Measurements from ENCODE around the gene SMIM1. TPM values are rescaled to one million over a fixed set of nuclear protein-coding genes. Genes with fewer than 3 reads are reported as not detected.

The SMIM1 gene
- total RNA-seq, 2 experiments from 2014 or later, result 0.99 to 1.7 TPM

DNA sequence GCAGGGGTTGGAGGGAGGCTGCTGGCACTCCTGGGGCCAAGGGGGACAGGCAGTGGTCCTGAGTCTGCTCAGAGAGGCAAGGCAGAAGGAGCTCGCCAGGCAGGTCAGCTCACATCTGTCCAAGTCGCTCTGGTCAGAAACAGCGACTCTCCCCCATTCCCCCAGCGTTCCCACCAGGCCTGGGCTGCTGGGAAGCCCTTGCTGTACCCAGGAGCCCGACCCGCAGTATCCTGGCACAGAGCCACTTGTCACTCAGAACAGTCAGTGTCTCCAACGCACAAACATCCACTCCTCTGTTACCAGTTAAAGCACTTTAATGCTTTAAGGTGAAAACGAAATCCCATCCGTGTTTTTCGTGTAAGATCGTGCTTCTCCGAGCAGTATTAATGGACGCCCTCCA, 36.9 kb upstream of the SMIM1 start:
- ChIA-PET CTCF (interaction anchor here (0.6 to 1.6 kb wide), 2 partner anchors 11 to 16 kb away, joined by 3 to 5 read pairs; no protein-coding TSS in a partner anchor), POLR2A (no interaction called here)

DNA sequence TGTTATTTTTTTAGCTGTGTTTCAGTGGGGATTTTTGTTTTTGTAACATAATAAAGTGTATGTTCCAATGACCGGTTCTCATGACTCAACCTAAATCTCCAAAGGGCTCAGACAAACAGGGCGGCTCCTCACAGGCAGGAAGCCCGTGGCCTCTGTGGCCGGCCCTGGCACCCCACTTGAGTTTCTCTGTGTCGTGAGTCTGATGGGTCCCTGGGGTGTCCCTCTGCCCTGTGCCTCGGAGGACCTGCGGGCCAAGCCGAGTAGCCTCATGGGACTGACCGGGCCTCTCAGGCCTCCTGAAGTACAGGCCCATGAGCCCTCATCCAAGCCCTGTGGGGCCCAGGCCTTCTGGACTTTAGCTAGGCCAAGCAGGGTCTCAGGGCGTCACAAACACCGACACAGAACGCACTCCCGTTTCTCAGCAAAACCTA, 36.4 kb upstream of the SMIM1 start:
- POLR2A ChIA-PET, result no interaction called here
- CTCF ChIA-PET, result interaction anchor here (0.6 to 1.6 kb wide), 2 partner anchors 12 to 16 kb away, joined by 3 to 5 read pairs; no protein-coding TSS in a partner anchor

DNA sequence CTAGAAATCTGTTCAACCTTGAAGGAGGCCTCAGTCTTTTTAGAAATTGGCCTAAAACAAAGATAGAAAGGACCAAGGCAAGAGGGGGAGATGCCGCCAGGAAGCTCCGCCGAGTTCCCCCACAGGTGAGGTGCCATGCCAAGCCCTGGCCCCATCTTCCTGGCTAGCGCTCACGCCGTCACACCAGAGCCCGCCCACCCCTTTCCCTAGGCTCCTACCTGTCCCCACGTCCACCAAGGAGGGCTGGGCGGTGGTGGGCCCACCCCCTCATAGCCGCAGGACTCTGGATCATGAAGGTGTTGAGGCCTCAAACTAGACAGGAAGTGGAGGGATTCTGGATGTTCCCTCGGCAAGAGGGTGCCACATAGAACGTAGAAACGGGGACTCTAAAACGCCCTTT, 35.8 kb upstream of the SMIM1 start:
- ChIA-PET POLR2A (no interaction called here), CTCF (interaction anchor here (1.6 kb wide), 1 partner anchor 12 kb away, joined by 5 read pairs; no protein-coding TSS in a partner anchor)

DNA sequence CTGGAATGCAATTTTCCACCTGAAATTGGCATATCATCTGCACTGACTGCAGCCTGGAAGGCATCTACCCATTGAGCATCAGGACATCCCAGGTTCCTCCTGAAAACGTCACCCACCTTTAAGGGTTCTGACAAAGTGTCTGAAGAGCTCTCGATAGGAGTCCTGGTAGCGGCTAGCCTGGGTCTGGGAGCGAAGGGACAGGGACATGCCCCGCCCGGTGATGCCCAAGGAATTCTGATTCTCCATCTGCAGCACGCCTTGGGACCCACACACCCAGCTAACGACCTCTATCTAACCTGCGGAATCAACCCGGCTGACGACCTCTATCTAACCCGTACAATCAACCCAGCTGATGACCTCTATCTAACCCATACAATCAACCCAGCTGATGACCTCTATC, 33.6 kb upstream of the SMIM1 start:
- ChIA-PET POLR2A (no interaction called here), CTCF (no interaction called here)

DNA sequence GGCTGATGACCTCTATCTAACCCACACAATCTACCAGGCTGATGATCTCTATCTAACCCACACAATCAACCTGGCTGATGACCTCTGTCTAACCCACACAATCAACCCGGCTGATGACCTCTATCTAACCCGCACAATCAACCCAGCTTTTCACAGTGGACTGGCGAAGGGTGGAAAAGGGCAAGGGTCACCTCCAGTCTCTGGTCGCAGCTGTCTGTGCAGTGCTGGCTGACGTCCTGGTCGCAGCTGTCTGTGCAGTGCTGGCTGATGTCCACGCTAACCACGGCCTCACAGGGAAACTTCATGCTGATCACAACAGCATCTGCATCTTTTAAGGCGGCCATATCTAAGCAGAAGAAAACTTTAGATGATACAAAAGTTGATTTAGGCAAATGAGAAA, 32.5 kb upstream of the SMIM1 start:
- CTCF ChIA-PET, result no interaction called here
- POLR2A ChIA-PET, result interaction anchor here (0.7 kb wide), 1 partner anchor 69 kb away, joined by 3 read pairs; no protein-coding TSS in a partner anchor

DNA sequence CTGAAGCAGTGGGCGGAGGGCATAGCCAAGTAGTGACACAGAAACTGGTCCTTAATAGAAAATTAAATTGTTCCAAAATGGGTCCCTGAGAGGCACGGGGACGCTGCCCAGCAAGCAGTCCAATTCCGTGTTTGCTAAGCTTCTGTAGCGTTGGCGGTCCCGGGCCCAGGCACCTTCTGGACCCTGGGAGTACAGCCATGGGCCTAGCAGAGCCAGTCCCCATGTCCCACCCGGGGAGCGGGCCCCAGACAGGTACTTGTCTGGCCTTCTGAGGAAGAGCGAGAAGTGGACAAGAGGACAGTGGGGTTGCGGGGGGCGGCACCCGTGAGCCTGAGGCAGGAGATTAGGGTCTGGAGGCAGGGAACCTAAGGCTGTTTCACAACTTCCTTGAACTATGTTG, 31.8 kb upstream of the SMIM1 start:
- ChIA-PET POLR2A (no interaction called here), CTCF (no interaction called here)

DNA sequence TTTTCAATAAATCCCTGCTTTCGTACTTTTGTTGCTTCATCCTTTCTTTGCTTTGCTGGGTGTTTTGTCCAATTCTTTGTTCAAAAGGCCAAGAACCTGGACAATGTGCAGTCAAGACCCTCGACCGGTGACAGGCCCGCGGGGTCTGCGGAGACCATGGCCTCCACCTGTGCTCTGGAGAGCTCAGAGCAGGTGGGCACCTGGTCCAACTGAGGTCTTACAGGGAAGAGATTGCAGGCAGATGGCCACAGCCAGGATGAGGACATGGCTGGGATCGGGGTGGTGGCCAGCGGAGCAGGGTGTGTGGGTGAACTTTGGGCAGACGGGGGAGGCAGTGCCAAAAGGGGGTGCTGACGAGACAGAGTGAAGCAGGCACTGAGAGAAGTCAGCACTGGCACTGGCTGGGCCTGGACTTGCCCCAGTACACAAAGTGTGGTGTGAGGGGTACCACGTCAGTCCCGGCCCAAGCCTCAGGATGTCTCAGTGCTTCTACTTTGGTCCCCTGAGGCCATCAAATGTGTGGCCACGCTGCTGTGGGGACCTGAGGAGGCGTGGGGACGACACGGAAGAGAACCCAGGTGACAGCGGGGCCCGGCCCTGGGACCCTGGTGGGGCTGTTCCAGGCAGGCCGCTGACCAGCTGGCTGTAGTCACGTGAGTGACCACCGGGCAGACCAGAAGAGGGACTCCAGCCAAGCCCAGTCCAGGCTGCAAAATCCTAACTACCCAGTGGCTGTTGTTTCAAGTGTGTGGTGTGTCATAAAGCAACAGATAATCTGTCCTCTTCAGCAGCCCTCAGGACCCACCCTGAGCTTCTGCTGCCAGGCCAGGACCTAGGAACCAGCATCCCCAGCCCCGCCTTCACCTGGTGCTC, 30.7 kb upstream of the SMIM1 start:
- ChIA-PET POLR2A (no interaction called here), CTCF (no interaction called here)

DNA sequence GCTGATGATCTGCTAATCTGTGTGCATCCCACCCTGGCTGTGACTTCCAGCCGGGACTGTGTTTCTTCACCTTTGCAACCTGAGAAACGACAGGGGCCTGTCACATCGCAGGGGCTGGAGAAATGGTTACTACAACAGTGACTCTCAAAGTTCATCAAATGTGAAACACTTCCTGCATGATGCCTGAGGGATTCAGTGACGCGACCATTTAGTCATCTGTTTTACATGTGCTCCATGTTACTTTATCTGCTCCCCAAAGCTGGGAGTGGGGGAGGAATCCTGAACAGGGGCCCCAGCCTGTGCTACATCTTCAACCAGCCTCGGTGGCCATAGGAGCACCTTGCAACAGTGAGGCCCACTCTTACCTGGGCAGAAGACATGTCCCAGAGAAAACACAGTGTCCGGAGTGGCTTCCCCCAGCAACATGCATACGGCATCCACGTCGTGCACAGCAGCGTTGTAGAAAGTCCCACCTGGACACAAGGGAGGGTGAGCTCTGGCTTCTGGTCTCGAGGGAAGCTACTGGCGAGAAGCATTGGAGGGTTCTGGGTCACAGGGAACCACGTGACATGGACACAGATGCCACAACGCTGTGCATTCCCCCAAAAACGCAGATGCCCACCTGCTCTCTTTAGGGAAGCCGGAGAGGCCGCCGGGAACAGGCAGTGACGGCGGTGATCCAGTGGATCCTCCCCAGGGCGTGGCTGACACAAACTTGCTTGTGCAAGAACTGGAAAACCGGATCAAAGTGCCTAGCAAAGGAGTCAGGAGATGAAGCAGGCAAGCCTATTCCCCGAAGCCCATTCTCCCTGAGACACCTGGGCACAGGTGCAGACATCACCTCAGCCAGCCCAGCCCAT, 29.9 kb upstream of the SMIM1 start:
- CTCF ChIA-PET, result no interaction called here

DNA sequence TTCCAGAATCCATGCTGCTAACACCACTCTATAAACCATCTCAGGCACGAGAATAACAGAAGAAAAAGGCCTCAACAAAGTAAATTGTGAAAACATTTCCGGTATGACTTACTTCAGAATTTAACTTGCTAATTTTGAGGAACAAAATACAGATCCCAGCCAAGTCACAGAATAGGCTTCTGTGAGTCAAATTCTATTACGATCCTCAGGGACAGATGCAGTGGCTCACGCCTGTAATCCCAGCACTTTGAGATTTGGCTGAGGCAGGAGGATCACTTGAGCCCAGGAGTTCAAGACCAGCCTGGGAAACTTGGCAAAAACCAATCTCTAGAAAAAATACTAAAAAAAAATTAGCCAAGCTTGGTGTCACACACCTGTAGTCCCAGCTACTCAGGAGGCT, 29.1 kb upstream of the SMIM1 start:
- ChIA-PET POLR2A (no interaction called here), CTCF (no interaction called here)

More for the DNA sequence above, 29.9 kb upstream of the SMIM1 start:
- POLR2A ChIA-PET, result no interaction called here

DNA sequence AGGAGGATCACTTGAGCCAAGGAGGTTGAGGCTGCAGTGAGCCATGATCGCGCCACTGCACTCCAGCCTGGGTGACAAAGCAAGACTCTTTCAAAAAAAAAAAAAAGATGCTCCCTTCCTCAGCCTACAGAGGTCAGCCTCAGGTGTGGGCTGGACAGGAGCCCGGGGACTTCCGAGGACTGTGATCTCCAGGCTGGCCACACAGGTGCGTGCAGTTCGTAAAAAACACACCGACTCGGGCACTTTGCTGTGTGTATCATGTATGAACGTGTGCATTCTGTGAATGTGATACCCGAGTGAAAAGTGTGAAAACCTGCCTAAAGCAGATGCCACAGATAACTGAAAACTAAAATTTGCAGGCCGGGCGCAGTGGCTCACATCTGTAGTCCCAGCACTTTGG, 28.7 kb upstream of the SMIM1 start:
- ChIA-PET CTCF (no interaction called here), POLR2A (no interaction called here)

DNA sequence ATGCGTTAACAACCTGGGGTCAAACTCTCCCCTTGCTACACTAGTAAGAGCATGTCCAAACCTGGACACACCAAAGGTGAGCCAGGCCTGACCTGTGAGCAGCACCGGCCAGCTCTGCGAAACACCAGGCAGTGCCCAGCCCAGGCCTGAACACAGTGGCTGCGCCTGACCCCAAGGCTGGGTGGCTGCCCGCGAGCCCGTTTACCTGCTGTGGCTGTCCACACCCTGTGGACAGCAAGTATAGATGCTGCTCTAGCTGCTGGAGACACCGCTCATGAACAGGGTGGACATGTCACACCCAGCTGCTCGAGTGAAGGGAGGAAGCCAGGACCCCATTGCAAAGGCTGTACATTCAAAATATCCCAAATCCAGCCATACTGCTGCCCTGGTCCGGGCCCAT, 27.9 kb upstream of the SMIM1 start:
- CTCF ChIA-PET, result no interaction called here
- POLR2A ChIA-PET, result no interaction called here

DNA sequence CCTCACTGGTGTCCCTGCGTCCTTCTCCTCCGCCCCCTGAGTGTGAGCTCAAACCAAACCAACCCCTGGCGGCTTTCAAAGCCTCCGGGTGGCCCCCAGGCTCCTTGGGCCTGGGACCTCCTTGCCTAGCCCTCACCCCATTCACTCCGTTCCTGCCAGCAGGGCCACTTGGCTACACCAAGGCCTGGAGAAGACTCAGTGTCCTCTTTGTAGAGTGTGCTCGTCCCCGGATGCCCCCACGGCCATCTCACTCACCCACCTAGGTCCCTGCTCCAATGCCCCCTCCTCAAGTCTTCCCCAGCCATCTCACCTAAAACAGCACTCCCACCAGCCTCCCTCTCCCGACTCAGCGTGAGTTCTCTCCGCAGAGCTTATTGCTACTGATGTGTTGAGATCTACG, 27.5 kb upstream of the SMIM1 start:
- POLR2A ChIA-PET, result no interaction called here
- CTCF ChIA-PET, result no interaction called here

DNA sequence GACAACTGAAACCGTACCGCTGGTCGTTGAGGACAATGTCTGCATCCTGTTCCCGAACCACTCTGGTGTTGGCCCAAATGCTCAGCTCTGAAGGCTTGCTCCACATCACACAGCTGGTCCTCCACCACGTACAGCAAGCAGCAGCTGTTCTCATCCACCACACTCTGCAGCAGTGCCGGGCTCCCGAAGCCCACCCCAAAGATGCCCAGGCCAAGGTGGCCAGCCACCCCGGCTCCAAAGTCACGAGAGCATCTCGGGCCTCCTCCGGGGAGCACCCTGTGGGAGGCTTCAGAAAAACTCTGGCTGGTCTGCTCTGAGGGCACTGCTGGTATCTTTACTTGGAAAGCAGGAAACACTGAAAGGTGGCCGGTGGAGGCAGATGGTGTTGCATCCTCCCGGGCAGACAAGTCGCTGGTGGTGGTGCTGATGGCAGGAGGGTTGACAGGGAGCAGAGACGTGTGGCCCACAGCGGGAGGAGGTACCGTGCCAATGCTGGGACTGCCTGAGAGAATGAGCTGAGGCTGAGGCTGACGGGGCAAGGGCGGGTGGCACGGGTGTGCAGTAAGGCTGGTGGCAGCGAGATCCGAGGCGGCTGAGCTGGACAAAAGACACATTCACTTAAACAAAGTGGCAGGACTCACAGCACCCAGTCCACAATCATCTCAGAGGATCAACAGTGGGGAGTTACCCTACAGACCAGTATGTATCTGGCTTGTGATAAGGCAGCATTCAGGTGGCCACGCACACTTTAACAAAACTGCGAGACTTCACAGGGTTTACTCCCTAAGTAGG, 26.8 kb upstream of the SMIM1 start:
- ChIA-PET POLR2A (no interaction called here), CTCF (interaction anchor here (1.5 kb wide), 1 partner anchor 22 kb away, joined by 4 read pairs; no protein-coding TSS in a partner anchor)

DNA sequence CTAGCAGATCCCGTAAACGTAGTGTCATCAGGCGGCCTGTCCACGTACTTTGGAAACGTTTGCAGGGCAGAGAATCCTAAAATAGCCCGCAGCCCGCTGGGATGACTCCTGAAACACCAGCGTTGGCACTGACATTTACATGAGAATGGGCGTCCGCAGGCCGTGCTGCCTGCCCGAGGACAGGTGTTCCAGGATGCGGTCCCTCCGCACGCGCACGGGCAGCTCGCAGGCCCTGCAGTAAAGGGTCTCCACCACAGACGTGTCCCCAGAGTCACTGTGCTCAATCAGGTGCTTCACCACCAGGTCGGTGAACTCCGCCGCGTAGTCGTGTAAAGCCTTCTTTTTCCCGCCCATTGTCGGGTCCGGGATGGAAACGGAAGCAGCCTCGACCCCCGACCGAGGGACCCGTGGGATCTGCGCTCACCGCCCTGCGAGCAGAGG, 26.1 kb upstream of the SMIM1 start:
- POLR2A ChIA-PET, result no interaction called here
- CTCF ChIA-PET, result interaction anchor here (1.5 kb wide), 1 partner anchor 22 kb away, joined by 4 read pairs; no protein-coding TSS in a partner anchor

DNA sequence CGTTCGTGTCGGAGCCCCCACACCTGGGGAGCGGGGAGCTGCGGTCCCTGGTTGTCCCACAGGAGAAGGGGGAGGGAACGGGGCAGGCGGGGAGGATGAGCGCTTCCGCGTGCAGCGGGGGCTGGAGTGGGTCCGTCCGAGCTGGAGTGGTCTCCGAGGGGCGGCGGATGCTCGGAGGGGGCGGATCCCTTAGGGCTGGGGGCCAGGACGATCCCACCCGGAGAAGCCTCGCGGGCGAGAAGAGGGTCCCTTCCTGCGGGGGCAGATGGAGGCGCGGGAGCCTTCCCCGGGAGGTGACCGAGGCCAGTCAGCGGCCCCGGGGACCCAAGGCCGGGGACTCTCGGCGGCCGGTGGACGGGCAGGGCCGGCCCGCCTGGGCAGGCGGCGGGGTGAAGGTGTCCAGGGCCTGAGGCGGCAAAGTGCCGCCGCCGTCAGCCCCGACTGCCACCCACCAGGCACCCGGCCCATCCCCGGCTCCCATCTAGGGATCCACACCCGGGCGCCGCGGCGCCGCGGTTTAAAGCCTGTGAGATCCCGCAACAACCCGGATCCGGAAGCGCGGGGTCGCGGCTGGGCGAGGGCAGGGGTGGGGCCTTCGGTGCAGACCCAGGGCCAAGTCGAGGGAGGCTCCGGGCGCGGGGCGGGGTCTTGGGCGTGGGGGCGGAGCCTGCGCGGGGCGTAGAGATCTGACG, 25.6 kb upstream of the SMIM1 start:
- ChIA-PET POLR2A (no interaction called here), CTCF (interaction anchor here (1.5 kb wide), 1 partner anchor 23 kb away, joined by 4 read pairs; no protein-coding TSS in a partner anchor)

DNA sequence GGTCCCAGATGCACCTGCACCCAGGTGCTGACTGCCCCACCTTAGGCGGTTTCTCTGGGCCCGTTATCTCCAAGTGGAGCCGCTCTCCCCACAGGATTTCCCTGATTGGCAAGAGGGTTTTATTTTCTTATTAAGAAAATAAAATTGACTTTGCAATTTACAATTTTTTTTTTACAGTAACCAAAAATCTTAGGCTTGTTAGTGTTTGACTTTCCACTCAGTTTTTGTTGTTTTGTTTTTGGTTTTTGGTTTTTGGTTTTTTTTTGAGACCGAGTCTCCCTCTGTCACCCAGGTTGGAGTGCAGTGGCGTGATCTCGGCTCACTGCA, 25.1 kb upstream of the SMIM1 start:
- CTCF ChIA-PET, result no interaction called here
- POLR2A ChIA-PET, result no interaction called here

DNA sequence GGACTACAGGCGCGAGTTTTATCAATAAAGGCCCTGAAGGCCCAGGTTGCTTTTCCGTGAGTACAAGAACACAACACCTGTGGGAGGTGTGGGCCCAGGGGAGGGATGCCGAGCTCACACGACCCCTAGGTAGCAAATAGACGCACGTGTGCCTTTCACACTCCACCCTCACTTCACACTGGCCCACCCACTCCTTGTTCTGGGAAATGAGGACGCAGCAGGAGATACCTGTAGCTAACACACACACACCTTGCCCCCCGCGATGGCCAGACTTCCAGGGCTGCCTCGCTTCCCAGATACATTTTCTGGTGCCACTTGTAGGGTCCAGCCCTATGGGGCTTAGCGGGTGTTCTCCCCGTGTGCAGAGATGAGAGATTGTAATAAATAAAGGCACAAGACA, 24.6 kb upstream of the SMIM1 start:
- CTCF ChIA-PET, result interaction anchor here (1.1 kb wide), 1 partner anchor 24 kb away, joined by 3 read pairs; no protein-coding TSS in a partner anchor
- POLR2A ChIA-PET, result interaction anchor here (0.5 kb wide), 1 partner anchor 42 kb away, joined by 3 read pairs; no protein-coding TSS in a partner anchor

DNA sequence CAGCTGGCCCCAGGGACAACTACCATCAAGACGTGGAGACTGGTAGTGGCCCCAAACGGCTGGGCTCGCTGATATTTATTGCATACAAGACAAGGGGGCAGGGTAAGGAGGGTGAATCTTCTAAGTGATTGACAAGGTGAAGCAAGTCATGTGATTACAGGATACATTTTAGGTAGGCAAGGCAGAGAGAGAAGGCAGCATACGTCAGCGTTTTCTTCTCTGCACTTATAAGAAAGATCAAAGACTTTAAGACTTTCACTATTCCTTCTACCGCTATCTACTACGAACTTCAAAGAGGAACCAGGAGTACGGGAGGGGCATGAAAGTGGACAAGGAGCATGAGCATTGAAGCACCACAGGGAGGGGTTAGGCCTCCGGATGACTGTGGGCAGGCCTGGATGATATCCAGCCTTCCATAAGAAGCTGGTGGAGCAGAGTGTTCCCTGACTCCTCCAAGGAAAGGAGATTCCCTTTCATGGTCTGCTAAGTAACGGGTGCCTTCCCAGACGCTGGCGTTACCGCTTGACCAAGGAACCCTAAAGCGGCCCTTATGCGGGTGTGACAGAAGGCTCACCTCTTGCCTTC, 24.1 kb upstream of the SMIM1 start:
- POLR2A ChIA-PET, result interaction anchor here (0.5 kb wide), 1 partner anchor 43 kb away, joined by 3 read pairs; no protein-coding TSS in a partner anchor
- CTCF ChIA-PET, result interaction anchor here (1.1 to 1.9 kb wide), 2 partner anchors 24 to 295 kb away, joined by 3 to 5 read pairs; no protein-coding TSS in a partner anchor

DNA sequence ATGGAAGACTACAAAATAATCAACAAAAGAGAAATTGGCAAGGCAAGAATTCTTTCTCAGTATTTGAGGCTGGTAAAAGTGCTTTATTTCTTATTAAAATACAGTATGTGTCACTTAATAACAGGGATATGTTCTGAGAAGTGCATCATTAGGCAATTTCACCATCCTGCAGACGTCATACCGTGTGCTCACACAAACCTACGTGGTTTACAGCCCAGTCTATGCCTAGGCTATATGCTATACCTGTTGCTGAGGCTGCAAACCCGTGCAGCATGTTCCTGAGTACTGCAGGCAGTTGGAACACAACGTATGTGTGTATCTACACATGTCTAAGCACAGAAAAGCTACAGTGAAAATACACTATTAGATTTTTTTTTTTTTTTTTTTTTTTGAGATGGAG, 23.0 kb upstream of the SMIM1 start:
- CTCF ChIA-PET, result interaction anchor here (1.9 kb wide), 1 partner anchor 296 kb away, joined by 5 read pairs; no protein-coding TSS in a partner anchor
- POLR2A ChIA-PET, result no interaction called here

Data from activated CD8-positive, alpha-beta memory T cell treated with anti-CD3 and anti-CD28 coated beads for 36 hours (primary cell).